ENCODE measurements around the gene C11orf86.

C11orf86 gene

DNA sequence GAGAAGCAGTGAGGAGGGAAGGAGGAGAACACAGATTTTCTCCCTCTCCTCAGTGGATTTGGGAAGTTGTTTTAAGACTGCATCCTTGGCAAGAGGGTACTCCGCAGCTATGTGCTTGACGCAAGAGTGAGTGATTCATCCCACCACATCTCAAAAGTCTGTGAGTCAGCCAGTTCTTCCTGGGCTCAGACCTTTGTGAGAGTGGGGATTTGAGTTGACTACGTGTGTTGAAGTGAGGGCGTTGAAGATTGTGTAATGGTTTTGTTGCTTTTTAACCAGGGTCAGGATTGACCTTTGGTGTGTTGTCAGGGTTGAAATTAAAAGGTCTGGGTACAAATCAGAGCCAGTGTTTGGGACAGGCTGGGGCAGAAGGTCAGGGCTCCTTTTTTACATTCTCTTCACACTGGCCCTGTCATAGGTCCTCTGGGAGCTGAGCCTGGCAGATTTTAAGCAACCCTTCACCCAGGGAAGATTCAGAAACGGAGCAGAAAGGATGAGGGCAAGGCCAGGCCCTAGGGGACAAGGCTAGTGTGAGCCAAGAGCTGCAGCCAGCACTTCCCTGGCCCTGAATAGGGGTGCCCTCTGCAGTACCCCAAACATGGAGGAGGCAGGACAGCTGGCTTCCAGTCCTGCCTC lies 4.2 kb upstream of the C11orf86 start:
- DNase-seq (ENCODE audit: extremely low spot score) = no peak
- TF ChIP-seq TARDBP (IDR thresholded peaks at IDR 0.05) = no peak
- no peak for TF ChIP-seq HDGF (IDR thresholded peaks at IDR 0.05; ENCODE audit: borderline replicate concordance)
- TF ChIP-seq FOXK2 (IDR thresholded peaks at IDR 0.05) = no peak
- no peak for TF ChIP-seq SUZ12 (IDR thresholded peaks at IDR 0.05)
- TF ChIP-seq L3MBTL2 (conservative IDR thresholded peaks at IDR 0.05) = no peak
- TF ChIP-seq FOXM1 (IDR thresholded peaks at IDR 0.05; ENCODE audit: borderline replicate concordance) = no peak
- TF ChIP-seq BHLHE40 (IDR thresholded peaks at IDR 0.05; ENCODE audit: borderline replicate concordance) = no peak
- no peak for TF ChIP-seq ARNT (IDR thresholded peaks at IDR 0.05)
- no peak for TF ChIP-seq ELF4 (IDR thresholded peaks at IDR 0.05)
- no peak for TF ChIP-seq SP1 (IDR thresholded peaks at IDR 0.05)
- TF ChIP-seq PKNOX1 (IDR thresholded peaks at IDR 0.05) = no peak
- no peak for TF ChIP-seq CTBP1 (IDR thresholded peaks at IDR 0.05; ENCODE audit: borderline replicate concordance)
- TF ChIP-seq LEF1 (IDR thresholded peaks at IDR 0.05; ENCODE audit: borderline replicate concordance) = no peak
- no peak for TF ChIP-seq ZNF384 (IDR thresholded peaks at IDR 0.05)
- TF ChIP-seq NFRKB (IDR thresholded peaks at IDR 0.05) = no peak
- TF ChIP-seq FOXA1 (IDR thresholded peaks at IDR 0.05) = no peak
- CTCF ChIA-PET = no interaction called here
- POLR2A ChIA-PET = interaction anchor here (1.2 kb wide), 1 partner anchor 12 kb away, joined by 4 read pairs; no protein-coding TSS in a partner anchor

GRCh38 chr11:66971488-66971887 lies 3.6 kb upstream of the C11orf86 start:
- TF ChIP-seq LEF1 (IDR thresholded peaks at IDR 0.05; ENCODE audit: borderline replicate concordance) (no peak), HDGF (IDR thresholded peaks at IDR 0.05; ENCODE audit: borderline replicate concordance) (no peak), FOXA1 (IDR thresholded peaks at IDR 0.05) (no peak), BHLHE40 (IDR thresholded peaks at IDR 0.05; ENCODE audit: borderline replicate concordance) (no peak), FOXM1 (IDR thresholded peaks at IDR 0.05; ENCODE audit: borderline replicate concordance) (no peak), NFRKB (IDR thresholded peaks at IDR 0.05) (no peak), SP1 (IDR thresholded peaks at IDR 0.05) (no peak), TARDBP (IDR thresholded peaks at IDR 0.05) (no peak), CTBP1 (IDR thresholded peaks at IDR 0.05; ENCODE audit: borderline replicate concordance) (no peak), ARNT (IDR thresholded peaks at IDR 0.05) (no peak), FOXK2 (IDR thresholded peaks at IDR 0.05) (no peak), L3MBTL2 (conservative IDR thresholded peaks at IDR 0.05) (no peak)
- ChIA-PET CTCF (no interaction called here), POLR2A (interaction anchor here (1.2 kb wide), 1 partner anchor 13 kb away, joined by 4 read pairs; no protein-coding TSS in a partner anchor)
- DNase-seq (ENCODE audit: extremely low spot score) = no peak

DNA sequence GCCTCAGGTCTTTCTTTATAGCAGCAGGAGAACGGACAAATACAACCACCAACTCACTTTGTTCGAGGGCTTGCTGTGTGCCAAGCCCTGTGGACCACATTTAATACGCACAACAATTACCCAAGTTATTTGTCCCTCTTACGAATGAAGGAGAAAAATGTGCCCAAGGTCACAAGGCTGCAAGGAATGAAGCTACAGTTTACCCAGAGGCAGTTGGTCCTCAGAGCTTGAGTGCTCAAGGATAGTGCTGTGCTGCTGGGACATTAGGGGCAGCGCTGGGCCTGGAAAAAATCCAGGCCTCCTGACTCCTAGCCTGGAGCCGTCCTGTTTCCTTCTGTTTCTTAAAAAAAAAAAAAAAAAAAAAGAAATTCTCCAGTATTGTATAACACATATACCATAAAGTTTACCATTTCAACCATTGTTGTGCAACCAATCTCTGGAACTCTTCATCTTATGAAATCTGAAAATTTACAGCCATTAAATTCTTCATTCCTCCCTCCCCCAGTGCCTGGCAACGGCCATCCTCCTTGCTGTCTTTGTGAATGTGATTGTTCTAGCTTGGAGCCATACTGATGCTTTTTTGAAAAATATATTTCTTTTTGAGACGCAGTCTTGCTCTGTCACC lies 1.0 kb upstream of the C11orf86 start:
- POLR2A ChIA-PET = no interaction called here
- CTCF ChIA-PET = interaction anchor here (0.5 kb wide), 1 partner anchor 122 kb away, joined by 3 read pairs; no protein-coding TSS in a partner anchor
- DNase-seq (ENCODE audit: extremely low spot score) = no peak
- no peak for TF ChIP-seq ARNT (IDR thresholded peaks at IDR 0.05)
- TF ChIP-seq TARDBP (IDR thresholded peaks at IDR 0.05) = no peak
- no peak for TF ChIP-seq PKNOX1 (IDR thresholded peaks at IDR 0.05)
- no peak for TF ChIP-seq FOXA1 (IDR thresholded peaks at IDR 0.05)
- no peak for TF ChIP-seq BHLHE40 (IDR thresholded peaks at IDR 0.05; ENCODE audit: borderline replicate concordance)
- TF ChIP-seq CTBP1 (IDR thresholded peaks at IDR 0.05; ENCODE audit: borderline replicate concordance) = no peak
- no peak for TF ChIP-seq ZNF384 (IDR thresholded peaks at IDR 0.05)
- TF ChIP-seq FOXK2 (IDR thresholded peaks at IDR 0.05) = no peak
- TF ChIP-seq LEF1 (IDR thresholded peaks at IDR 0.05; ENCODE audit: borderline replicate concordance) = no peak
- no peak for TF ChIP-seq HDGF (IDR thresholded peaks at IDR 0.05; ENCODE audit: borderline replicate concordance)
- TF ChIP-seq SUZ12 (IDR thresholded peaks at IDR 0.05) = no peak
- no peak for TF ChIP-seq NFRKB (IDR thresholded peaks at IDR 0.05)
- TF ChIP-seq SP1 (IDR thresholded peaks at IDR 0.05) = no peak

DNA sequence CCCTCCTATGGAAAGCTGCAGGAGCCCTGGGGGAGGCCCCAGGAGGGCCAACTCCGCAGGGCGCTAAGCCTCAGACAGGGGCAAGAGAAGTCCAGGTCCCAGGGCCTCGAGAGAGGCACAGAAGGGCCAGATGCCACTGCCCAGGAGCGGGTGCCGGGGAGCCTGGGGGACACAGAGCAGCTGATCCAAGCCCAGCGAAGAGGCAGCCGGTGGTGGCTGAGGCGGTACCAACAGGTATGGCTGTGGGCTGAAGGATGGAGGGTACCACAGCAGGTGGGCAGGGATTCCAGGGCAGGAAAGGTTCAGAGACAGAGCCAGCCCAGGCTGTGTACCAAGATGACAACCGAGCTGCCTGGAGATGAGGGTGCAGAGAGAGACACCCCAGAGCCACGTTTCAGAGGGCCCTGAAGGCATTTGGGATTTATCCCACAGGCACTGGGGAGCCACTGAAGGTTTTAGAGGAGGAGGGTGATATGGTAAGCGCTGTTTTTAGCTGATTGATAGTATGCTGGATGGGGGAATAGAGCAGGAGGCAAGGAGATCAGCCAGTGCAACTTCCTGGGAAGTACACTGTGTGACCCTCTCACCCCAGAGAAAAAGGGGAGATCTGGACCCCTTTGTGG lies 412 bp downstream of the C11orf86 start:
- DNase-seq (ENCODE audit: extremely low spot score) = no peak
- ChIA-PET CTCF (interaction anchor here (0.9 to 1.7 kb wide), 5 partner anchors 10 to 123 kb away, joined by 3 to 9 read pairs (median 5); no protein-coding TSS in a partner anchor), POLR2A (interaction anchor here (0.7 to 1.5 kb wide), 3 partner anchors 17 to 131 kb away, joined by 3 to 8 read pairs (median 3); partner anchors contain the start of genes PC and RCE1)
- TF ChIP-seq L3MBTL2 (conservative IDR thresholded peaks at IDR 0.05) (no peak), FOXK2 (IDR thresholded peaks at IDR 0.05) (no peak), FOXM1 (IDR thresholded peaks at IDR 0.05; ENCODE audit: borderline replicate concordance) (no peak), LEF1 (IDR thresholded peaks at IDR 0.05; ENCODE audit: borderline replicate concordance) (no peak), BHLHE40 (IDR thresholded peaks at IDR 0.05; ENCODE audit: borderline replicate concordance) (no peak), ELF4 (IDR thresholded peaks at IDR 0.05) (no peak), NFRKB (IDR thresholded peaks at IDR 0.05) (no peak), FOXA1 (IDR thresholded peaks at IDR 0.05) (no peak), HDGF (IDR thresholded peaks at IDR 0.05; ENCODE audit: borderline replicate concordance) (no peak), PKNOX1 (IDR thresholded peaks at IDR 0.05) (no peak), SP1 (IDR thresholded peaks at IDR 0.05) (no peak), CTBP1 (IDR thresholded peaks at IDR 0.05; ENCODE audit: borderline replicate concordance) (no peak)

DNA sequence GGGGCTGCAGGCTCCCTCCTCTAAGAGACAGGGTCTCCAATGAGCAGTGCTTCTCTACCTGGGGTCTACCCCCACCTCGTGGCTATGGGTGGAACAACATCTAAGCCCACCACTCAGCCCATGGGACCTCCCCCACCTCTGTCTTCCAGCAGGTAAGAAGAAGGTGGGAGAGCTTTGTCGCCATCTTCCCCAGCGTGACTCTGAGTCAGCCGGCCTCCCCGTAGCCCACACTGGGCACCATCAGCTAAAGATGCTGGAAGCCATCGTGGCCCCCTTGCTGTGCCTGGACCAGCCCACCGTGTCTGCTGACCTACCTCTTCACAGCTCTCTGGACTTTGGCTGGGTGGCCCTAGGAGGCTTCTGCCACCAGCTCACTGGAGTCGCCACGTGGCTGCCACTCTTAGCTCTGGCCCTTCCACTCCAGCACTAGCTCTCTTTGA lies 944 bp downstream of the C11orf86 start:
- no peak for TF ChIP-seq FOXM1 (IDR thresholded peaks at IDR 0.05; ENCODE audit: borderline replicate concordance)
- no peak for TF ChIP-seq SUZ12 (IDR thresholded peaks at IDR 0.05)
- no peak for TF ChIP-seq SP1 (IDR thresholded peaks at IDR 0.05)
- no peak for TF ChIP-seq TARDBP (IDR thresholded peaks at IDR 0.05)
- no peak for TF ChIP-seq NFRKB (IDR thresholded peaks at IDR 0.05)
- no peak for TF ChIP-seq HDGF (IDR thresholded peaks at IDR 0.05; ENCODE audit: borderline replicate concordance)
- TF ChIP-seq CTBP1 (IDR thresholded peaks at IDR 0.05; ENCODE audit: borderline replicate concordance) = no peak
- TF ChIP-seq ZNF384 (IDR thresholded peaks at IDR 0.05) = no peak
- TF ChIP-seq ARNT (IDR thresholded peaks at IDR 0.05) = no peak
- no peak for TF ChIP-seq LEF1 (IDR thresholded peaks at IDR 0.05; ENCODE audit: borderline replicate concordance)
- TF ChIP-seq L3MBTL2 (conservative IDR thresholded peaks at IDR 0.05) = no peak
- TF ChIP-seq FOXA1 (IDR thresholded peaks at IDR 0.05) = no peak
- no peak for TF ChIP-seq PKNOX1 (IDR thresholded peaks at IDR 0.05)
- no peak for TF ChIP-seq FOXK2 (IDR thresholded peaks at IDR 0.05)
- TF ChIP-seq BHLHE40 (IDR thresholded peaks at IDR 0.05; ENCODE audit: borderline replicate concordance) = no peak
- no peak for TF ChIP-seq ELF4 (IDR thresholded peaks at IDR 0.05)
- peak; percentile 67 for DNase-seq (ENCODE audit: extremely low spot score)
- ChIA-PET POLR2A (interaction anchor here (0.7 to 1.5 kb wide), 3 partner anchors 17 to 132 kb away, joined by 3 to 8 read pairs (median 3); partner anchors contain the start of genes PC and RCE1), CTCF (interaction anchor here (0.9 to 1.7 kb wide), 6 partner anchors 10 to 124 kb away, joined by 3 to 9 read pairs (median 4); no protein-coding TSS in a partner anchor)
